ENCODE measurements around the gene STX4.
"Not testable (repeated sequence)": the region's sequence is repeated elsewhere in the genome, so short reads cannot be mapped to it uniquely, and the experiment has no call there.

STX4 gene

GRCh38 chr16:30998852-30999761 lies 34.3 kb upstream of the STX4 start:
- peak; percentile 11 for DNase-seq

- DNase-seq: no peak
Observed at GRCh38 chr16:31000671-31001382, 32.5 kb upstream of the STX4 start.

GRCh38 chr16:31001507-31002249 lies 31.7 kb upstream of the STX4 start:
- no peak for DNase-seq

GRCh38 chr16:31002250-31002700 lies 31.1 kb upstream of the STX4 start:
- no peak for DNase-seq

- peak; percentile 36 for DNase-seq
Observed at GRCh38 chr16:31002862-31003341, 30.5 kb upstream of the STX4 start.

GRCh38 chr16:31003744-31004143 lies 29.6 kb upstream of the STX4 start:
- no peak for DNase-seq

GRCh38 chr16:31004658-31005057 lies 28.7 kb upstream of the STX4 start:
- no peak for DNase-seq

GRCh38 chr16:31005350-31006085 lies 27.8 kb upstream of the STX4 start:
- no peak for DNase-seq

GRCh38 chr16:31006086-31006385 lies 27.3 kb upstream of the STX4 start:
- no peak for DNase-seq

- no peak for DNase-seq
Observed at GRCh38 chr16:31006589-31006988, 26.8 kb upstream of the STX4 start.

GRCh38 chr16:31007684-31008083 lies 25.7 kb upstream of the STX4 start:
- no peak for DNase-seq

GRCh38 chr16:31008149-31008548 lies 25.2 kb upstream of the STX4 start:
- DNase-seq: peak; percentile 57

- DNase-seq: no peak
Observed at GRCh38 chr16:31008551-31008950, 24.8 kb upstream of the STX4 start.

- DNase-seq: no peak
Observed at GRCh38 chr16:31009120-31009519, 24.2 kb upstream of the STX4 start.

- DNase-seq: no peak
Observed at GRCh38 chr16:31009894-31010584, 23.3 kb upstream of the STX4 start.

- DNase-seq: peak; percentile 46
Observed at GRCh38 chr16:31010585-31011325, 22.6 kb upstream of the STX4 start, which contains the start of gene STX1B. Gene STX1B, minus strand, starts transcription at chr16:31010638. Its CDS starts 242 bp downstream, at chr16:31010396.

GRCh38 chr16:31011815-31012214 lies 21.5 kb upstream of the STX4 start:
- DNase-seq: not testable (repeated sequence)

GRCh38 chr16:31013292-31013691 lies 20.1 kb upstream of the STX4 start:
- not testable (repeated sequence) for DNase-seq

- DNase-seq: no peak
Observed at GRCh38 chr16:31016018-31016417, 17.3 kb upstream of the STX4 start.

- not testable (repeated sequence) for DNase-seq
Observed at GRCh38 chr16:31017756-31018155, 15.6 kb upstream of the STX4 start.

- no peak for DNase-seq
Observed at GRCh38 chr16:31020536-31020935, 12.8 kb upstream of the STX4 start.
